SK-N-SH (cell line): ENCODE measurements around the gene SF3A1.

ENCODE experiments used
- EZH2phosphoT487 ChIP-seq: fragments of 200-600 bp; sonication (generic); IDR thresholded peaks from 2 replicates; pipeline ENCODE4 v1.6.1; 2017; ENCODE audit warnings: low read depth, mixed run types, mild to moderate bottlenecking, antibody characterized with exemption, moderate library complexity, borderline replicate concordance
- FOSL2 ChIP-seq: IDR thresholded peaks from 2 replicates; pipeline ENCODE4 v1.4.0; 2012; ENCODE audit warnings: low read depth, mild to moderate bottlenecking, moderate library complexity, borderline replicate concordance
- GATA2 ChIP-seq: sonication (generic); formaldehyde crosslinking; IDR thresholded peaks from 2 replicates; pipeline ENCODE4 v1.5.0; 2020; ENCODE audit warnings: mild to moderate bottlenecking, missing genetic modification reagents
- JUND ChIP-seq: IDR thresholded peaks from 2 replicates; pipeline ENCODE4 v1.4.0; 2012
- MXI1 ChIP-seq: IDR thresholded peaks from 2 replicates; pipeline ENCODE4 v1.6.1; 2012; ENCODE audit warnings: mild to moderate bottlenecking, low read depth, low read length, improper control_type of control experiment
- NRF1 ChIP-seq: IDR thresholded peaks from 2 replicates; pipeline ENCODE4 v1.6.1; 2012; ENCODE audit warnings: low read depth, mild to moderate bottlenecking, low read length
- RFX5 ChIP-seq: IDR thresholded peaks from 2 replicates; pipeline ENCODE4 v1.6.1; 2012; ENCODE audit warnings: mild to moderate bottlenecking, improper control_type of control experiment, low read length
- USF2 ChIP-seq: fragments of 150-350 bp; IDR thresholded peaks from 2 replicates; pipeline ENCODE4 v1.6.1; 2017; ENCODE audit warnings: antibody characterized with exemption, low read length, low read depth, borderline replicate concordance
- TF ChIP-seq, protein P1 (sequence below): fragments of 200-600 bp; sonication (generic); IDR thresholded peaks from 2 replicates; pipeline ENCODE4 v1.6.1; 2017; ENCODE audit warnings: antibody characterized with exemption, mild to moderate bottlenecking, moderate library complexity
- TF ChIP-seq, protein P2 (sequence below): IDR thresholded peaks from 2 replicates; pipeline ENCODE4 v1.6.1; 2012; ENCODE audit warnings: mild to moderate bottlenecking, low read depth, low read length, moderate library complexity
- TF ChIP-seq, protein P3 (sequence below): IDR thresholded peaks from 2 replicates; pipeline ENCODE4 v1.4.0; 2012; ENCODE audit warnings: low read depth

GRCh38 chr22:30371981-30372380 is 15.3 kb upstream of the SF3A1 start:
- TF ChIP-seq RFX5 = no peak
- TF ChIP-seq, protein P1, sequence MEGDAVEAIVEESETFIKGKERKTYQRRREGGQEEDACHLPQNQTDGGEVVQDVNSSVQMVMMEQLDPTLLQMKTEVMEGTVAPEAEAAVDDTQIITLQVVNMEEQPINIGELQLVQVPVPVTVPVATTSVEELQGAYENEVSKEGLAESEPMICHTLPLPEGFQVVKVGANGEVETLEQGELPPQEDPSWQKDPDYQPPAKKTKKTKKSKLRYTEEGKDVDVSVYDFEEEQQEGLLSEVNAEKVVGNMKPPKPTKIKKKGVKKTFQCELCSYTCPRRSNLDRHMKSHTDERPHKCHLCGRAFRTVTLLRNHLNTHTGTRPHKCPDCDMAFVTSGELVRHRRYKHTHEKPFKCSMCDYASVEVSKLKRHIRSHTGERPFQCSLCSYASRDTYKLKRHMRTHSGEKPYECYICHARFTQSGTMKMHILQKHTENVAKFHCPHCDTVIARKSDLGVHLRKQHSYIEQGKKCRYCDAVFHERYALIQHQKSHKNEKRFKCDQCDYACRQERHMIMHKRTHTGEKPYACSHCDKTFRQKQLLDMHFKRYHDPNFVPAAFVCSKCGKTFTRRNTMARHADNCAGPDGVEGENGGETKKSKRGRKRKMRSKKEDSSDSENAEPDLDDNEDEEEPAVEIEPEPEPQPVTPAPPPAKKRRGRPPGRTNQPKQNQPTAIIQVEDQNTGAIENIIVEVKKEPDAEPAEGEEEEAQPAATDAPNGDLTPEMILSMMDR = no peak
- TF ChIP-seq EZH2phosphoT487 = no peak
- TF ChIP-seq MXI1 = no peak
- TF ChIP-seq, protein P2, sequence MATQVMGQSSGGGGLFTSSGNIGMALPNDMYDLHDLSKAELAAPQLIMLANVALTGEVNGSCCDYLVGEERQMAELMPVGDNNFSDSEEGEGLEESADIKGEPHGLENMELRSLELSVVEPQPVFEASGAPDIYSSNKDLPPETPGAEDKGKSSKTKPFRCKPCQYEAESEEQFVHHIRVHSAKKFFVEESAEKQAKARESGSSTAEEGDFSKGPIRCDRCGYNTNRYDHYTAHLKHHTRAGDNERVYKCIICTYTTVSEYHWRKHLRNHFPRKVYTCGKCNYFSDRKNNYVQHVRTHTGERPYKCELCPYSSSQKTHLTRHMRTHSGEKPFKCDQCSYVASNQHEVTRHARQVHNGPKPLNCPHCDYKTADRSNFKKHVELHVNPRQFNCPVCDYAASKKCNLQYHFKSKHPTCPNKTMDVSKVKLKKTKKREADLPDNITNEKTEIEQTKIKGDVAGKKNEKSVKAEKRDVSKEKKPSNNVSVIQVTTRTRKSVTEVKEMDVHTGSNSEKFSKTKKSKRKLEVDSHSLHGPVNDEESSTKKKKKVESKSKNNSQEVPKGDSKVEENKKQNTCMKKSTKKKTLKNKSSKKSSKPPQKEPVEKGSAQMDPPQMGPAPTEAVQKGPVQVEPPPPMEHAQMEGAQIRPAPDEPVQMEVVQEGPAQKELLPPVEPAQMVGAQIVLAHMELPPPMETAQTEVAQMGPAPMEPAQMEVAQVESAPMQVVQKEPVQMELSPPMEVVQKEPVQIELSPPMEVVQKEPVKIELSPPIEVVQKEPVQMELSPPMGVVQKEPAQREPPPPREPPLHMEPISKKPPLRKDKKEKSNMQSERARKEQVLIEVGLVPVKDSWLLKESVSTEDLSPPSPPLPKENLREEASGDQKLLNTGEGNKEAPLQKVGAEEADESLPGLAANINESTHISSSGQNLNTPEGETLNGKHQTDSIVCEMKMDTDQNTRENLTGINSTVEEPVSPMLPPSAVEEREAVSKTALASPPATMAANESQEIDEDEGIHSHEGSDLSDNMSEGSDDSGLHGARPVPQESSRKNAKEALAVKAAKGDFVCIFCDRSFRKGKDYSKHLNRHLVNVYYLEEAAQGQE = no peak
- no peak for TF ChIP-seq FOSL2
- TF ChIP-seq USF2 = no peak
- no peak for TF ChIP-seq GATA2 (CRISPR knock-in tag)
- no peak for TF ChIP-seq NRF1
- TF ChIP-seq, protein P3, sequence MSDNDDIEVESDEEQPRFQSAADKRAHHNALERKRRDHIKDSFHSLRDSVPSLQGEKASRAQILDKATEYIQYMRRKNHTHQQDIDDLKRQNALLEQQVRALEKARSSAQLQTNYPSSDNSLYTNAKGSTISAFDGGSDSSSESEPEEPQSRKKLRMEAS = no peak
- TF ChIP-seq JUND = no peak
